Suprapubic skin (tissue), 3 donors: ENCODE data around the gene OR1E2.

Experiments
- POLR2A ChIP-seq, 2 donors: fragments of 450-650 bp; IDR thresholded peaks; one replicate each; pipeline ENCODE4 v1.6.1; 2017; ENCODE audit warnings: antibody characterized with exemption in 2 of 2, mild to moderate bottlenecking in 2 of 2, moderate library complexity in 2 of 2
- TF ChIP-seq, protein P1 (sequence below), 2 donors: fragments of 200-600 bp in 1 of 2; fragments of 450-650 bp in 1 of 2; sonication (generic) in 1 of 2; IDR thresholded peaks; one replicate each; pipeline ENCODE4 v1.5.1; 2016 to 2019; ENCODE audit warnings: antibody characterized with exemption in 2 of 2, mild to moderate bottlenecking in 1 of 2, moderate library complexity in 1 of 2

DNA sequence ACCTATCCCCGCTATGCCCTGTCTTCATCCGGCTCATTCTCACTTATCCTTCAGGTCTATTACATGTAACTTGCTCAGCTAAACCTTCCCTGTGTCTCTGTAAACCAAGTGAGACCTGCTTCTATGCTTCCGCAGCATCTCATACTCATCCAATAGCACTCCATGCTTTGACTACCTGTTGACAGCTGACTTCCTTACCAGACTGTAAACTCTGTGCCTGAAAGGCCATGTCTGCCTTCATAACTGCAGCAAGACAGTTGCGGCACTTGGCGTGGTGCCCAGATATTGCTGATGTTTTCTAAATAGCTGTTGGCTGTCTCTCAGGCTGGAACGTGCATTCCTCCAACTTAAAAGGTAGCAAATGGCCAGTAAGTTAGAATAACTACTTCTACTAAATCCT is 33.6 kb downstream of the OR1E2 start:
- TF ChIP-seq, protein P1, sequence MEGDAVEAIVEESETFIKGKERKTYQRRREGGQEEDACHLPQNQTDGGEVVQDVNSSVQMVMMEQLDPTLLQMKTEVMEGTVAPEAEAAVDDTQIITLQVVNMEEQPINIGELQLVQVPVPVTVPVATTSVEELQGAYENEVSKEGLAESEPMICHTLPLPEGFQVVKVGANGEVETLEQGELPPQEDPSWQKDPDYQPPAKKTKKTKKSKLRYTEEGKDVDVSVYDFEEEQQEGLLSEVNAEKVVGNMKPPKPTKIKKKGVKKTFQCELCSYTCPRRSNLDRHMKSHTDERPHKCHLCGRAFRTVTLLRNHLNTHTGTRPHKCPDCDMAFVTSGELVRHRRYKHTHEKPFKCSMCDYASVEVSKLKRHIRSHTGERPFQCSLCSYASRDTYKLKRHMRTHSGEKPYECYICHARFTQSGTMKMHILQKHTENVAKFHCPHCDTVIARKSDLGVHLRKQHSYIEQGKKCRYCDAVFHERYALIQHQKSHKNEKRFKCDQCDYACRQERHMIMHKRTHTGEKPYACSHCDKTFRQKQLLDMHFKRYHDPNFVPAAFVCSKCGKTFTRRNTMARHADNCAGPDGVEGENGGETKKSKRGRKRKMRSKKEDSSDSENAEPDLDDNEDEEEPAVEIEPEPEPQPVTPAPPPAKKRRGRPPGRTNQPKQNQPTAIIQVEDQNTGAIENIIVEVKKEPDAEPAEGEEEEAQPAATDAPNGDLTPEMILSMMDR (IDR thresholded peaks at IDR 0.05) = no peak
- no peak for TF ChIP-seq POLR2A (IDR thresholded peaks at IDR 0.05)
